ENCODE results near the gene ACTR2.
"Not testable (repeated sequence)": the region's sequence is repeated elsewhere in the genome, so short reads cannot be mapped to it uniquely, and the experiment has no call there.

ACTR2 gene

DNA sequence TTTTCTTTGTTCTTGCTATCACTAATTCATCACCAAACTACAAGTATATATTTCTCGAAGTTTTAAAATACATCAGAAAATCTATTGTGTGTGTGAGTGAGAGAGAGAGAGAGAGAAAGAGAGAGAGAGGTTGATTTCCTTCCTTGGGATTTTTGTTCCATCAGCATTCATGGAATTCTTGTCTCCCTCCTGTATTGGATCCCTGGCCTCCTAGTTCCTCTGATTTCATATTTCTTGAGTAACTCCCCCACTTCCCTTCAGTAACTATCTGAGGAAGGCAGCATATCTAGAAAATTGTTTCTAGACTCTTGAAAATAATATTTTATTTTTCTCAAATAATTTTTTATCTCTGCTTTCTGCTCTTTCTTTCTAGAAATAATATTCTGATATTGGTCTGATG lies 13.3 kb upstream of the ACTR2 start:
- H3K36me3 Mint-ChIP-seq = peaks cover 4% of the 10 kb centered on the region
- no peaks in the 10 kb centered on the region for H3K27me3 Mint-ChIP-seq
- no peaks in the 10 kb centered on the region for H3K9me3 Mint-ChIP-seq
- no peak for ATAC-seq
- H3K4me3 Mint-ChIP-seq = no peak overlapping the region
- no peak overlapping the region for H3K27ac Mint-ChIP-seq
- H3K4me1 Mint-ChIP-seq = no peaks in the 10 kb centered on the region

DNA sequence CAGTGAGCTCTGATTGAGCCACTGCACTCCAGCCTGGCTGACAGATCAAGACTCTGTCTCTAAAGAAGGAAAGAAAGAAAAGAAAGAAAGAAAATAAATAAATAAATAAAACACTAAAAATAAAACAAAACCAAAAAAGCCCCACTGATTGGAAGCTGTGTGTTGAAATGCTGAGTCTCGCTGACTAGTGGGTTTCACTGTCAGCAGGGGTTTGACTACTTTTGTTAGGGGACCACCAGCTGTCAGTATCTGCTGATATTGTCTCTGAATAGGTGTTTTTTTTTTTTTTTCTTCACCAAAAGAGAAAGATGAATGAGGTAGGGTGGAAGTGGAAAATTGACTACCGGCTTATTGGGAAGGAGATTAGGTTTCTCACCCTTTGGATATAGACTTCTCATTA lies 12.8 kb upstream of the ACTR2 start:
- Mint-ChIP-seq H3K27me3 (no peaks in the 10 kb centered on the region), H3K9me3 (no peaks in the 10 kb centered on the region), H3K4me3 (no peak overlapping the region), H3K4me1 (no peaks in the 10 kb centered on the region), H3K36me3 (peaks cover 7% of the 10 kb centered on the region), H3K27ac (no peak overlapping the region)
- ATAC-seq = no peak

DNA sequence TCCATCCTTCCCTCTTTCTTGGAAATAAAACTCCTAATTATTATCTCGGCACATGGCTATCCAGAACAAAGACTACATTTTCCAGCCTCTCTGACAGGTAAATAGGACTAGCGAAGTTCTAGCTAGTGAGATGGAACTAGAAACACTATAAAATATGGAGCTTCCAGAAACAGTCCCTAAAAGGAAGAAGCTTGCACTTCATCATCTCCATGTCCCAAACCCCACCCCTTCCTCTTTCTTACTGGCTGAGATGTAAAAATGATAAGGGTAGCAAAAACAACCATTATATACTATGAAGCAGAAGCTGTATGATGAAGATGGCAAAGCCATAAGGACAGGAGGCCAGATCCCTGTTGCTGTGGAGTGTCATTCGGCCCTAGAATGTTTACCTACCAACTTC lies 11.7 kb upstream of the ACTR2 start:
- Mint-ChIP-seq H3K36me3 (peaks cover 13% of the 10 kb centered on the region), H3K27ac (no peak overlapping the region), H3K4me1 (no peaks in the 10 kb centered on the region), H3K9me3 (no peaks in the 10 kb centered on the region), H3K27me3 (no peaks in the 10 kb centered on the region), H3K4me3 (no peak overlapping the region)
- no peak for ATAC-seq

DNA sequence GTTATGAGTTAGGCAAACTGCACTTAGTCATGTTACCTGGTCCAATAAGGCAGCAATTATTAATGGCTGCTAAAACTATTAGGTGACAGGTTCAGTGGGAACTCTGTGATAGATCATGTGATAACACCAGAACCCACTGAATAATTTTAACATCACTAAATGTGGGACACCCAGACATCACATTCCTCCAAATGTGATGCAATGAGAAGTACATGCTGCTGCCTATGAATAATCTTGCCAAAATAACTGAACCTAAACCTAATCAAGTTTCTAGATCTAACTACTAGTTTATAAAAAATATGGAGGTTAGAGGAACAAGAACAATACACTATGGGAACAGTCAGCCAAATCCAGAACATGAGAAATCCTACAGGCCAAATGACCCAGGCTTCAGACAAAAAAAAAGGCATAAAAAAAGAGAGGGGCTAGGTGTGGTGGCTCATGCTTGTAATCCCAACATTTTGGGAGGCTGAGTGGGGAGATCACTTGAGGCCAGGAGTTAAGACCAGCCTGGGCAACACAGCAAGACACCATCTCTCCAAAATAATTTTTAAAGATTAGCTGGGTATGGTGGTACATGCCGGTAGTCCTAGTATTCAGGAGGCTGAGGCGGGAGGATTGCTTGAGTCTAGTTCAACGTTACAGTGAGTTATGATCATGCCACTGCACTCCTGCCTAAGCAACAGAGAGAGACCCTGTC lies 7.0 kb upstream of the ACTR2 start:
- ATAC-seq = no peak
- Mint-ChIP-seq H3K4me3 (no peak overlapping the region), H3K36me3 (peaks cover 19% of the 10 kb centered on the region), H3K4me1 (no peaks in the 10 kb centered on the region), H3K27me3 (no peaks in the 10 kb centered on the region), H3K27ac (no peak overlapping the region), H3K9me3 (no peaks in the 10 kb centered on the region)

DNA sequence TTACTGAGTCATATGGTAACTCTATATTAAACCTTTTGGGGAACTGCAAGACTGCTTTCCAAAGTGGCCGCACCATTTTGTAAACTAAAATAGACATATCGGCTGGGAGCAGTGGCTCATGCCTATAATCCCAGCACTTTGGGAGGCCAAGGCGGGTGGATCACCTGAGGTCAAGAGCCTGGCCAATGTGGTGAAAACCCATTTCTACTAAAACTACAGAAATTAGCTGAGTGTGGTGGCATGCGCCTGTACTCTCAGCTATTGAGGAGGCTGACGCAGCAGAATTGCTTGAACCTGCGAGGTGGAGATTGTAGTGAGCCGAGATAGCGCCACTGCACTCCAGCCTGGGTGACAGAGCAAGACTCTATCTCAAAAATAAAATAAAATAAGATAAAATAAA lies 6.4 kb upstream of the ACTR2 start:
- not testable (repeated sequence) for H3K4me3 Mint-ChIP-seq, ATAC-seq, H3K9me3 Mint-ChIP-seq, H3K27me3 Mint-ChIP-seq, H3K4me1 Mint-ChIP-seq, H3K27ac Mint-ChIP-seq
- peaks cover 19% of the 10 kb centered on the region for H3K36me3 Mint-ChIP-seq

DNA sequence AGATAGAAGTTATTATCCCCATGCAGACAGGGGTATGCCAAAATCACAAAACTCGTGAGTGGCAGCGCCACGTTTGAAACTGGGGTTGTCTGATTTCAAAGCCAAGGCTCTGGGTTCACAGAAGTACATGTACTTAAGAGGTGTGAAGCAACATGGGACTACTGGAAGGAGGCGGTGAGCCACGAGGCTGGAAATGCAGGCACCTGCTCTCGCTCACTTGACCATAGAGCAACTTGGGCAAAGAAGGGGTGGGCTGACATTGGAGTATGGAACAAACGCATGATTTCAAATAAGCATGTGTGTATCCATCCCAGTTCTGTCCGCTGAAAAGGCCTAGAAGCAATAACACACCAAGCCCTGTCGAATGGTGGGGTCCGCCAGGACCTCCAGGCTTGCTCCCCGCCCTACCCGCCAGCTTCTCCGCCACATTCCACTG lies 593 bp upstream of the ACTR2 start:
- Mint-ChIP-seq H3K27ac (peak overlapping the region; percentile 98), H3K4me3 (peak overlapping the region; percentile 90), H3K36me3 (peaks cover 18% of the 10 kb centered on the region), H3K4me1 (peaks cover 23% of the 10 kb centered on the region), H3K27me3 (no peaks in the 10 kb centered on the region), H3K9me3 (no peaks in the 10 kb centered on the region)
- ATAC-seq = peak; percentile 11

DNA sequence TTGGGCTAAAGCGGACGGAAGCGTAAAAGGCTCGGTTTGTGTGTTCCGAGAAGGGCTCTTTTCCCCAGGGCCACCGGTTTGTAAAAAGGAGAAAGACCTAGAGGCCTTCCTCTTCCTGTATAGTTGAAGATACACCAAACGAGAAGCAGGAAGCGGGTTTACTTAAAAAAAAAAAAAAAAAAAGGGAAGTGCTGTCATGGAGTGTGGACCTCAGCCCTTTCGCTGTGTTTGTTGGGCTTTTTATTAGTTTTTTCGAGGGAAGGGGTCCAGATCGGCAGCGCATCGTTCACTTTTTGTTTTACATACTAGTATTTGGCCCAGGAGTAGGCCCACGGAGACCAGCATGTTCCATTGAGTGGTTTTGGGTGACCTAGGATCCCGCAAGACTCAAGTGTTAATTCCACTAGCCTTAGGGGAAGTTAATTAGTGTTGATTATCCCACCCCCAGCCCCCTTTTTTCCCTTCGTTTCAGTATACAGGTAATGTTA lies 676 bp downstream of the ACTR2 start:
- Mint-ChIP-seq H3K4me1 (peaks cover 32% of the 10 kb centered on the region), H3K36me3 (peaks cover 21% of the 10 kb centered on the region), H3K27me3 (no peaks in the 10 kb centered on the region), H3K4me3 (peak overlapping the region; percentile 90), H3K9me3 (no peaks in the 10 kb centered on the region), H3K27ac (peak overlapping the region; percentile 98)
- peak; percentile 80 for ATAC-seq

DNA sequence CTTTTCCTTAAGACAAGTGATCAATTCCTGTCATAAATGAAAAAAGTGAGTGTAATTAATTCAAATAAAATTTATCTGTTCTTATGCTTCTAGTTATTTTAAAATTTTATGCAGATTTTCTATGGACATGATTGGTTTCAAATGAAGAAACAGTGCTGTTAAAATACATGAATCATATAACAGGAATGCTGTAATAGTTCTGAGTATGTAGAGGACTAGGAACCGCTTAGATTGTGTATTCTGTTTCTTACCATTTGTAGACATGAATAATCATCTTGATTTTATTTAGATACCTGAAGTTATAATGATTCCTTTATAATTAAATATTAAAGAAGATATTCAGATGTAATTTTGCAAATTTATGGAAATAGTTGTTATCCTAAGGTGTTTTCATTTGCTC lies 3.5 kb downstream of the ACTR2 start:
- Mint-ChIP-seq H3K36me3 (peaks cover 31% of the 10 kb centered on the region), H3K27me3 (no peaks in the 10 kb centered on the region), H3K4me1 (peaks cover 48% of the 10 kb centered on the region), H3K4me3 (peak overlapping the region; percentile 39), H3K9me3 (no peaks in the 10 kb centered on the region), H3K27ac (no peak overlapping the region)
- no peak for ATAC-seq

DNA sequence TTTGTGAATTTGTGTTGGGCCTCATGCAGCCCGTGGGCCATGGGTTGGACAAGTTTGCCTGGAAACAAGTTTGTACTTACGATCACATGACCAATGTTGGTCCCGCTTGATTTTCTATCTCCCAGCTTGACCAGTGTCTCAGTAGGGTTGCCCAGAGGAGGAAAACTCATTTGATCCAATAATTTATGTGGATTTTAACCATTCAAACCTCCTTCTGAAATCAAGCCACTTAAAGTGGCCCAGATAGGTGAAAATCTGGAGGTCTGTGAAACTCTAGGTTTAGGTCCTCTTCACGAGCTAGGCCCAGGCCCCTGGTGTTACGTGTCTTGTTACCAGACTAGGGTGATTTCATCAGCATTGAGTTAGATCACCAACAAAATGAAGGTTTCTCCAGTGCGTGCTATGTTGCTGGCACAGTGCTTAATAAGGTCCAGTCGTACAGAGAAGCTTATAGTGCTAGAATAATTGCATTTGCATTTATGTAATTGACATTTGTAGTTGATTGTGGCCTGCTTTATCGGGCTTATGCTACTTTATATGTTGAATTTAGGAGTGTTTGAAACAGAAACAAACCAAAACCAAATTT lies 4.4 kb downstream of the ACTR2 start:
- Mint-ChIP-seq H3K27me3 (no peaks in the 10 kb centered on the region), H3K36me3 (peaks cover 31% of the 10 kb centered on the region), H3K4me3 (peak overlapping the region; percentile 29), H3K27ac (peak overlapping the region; percentile 75), H3K9me3 (no peaks in the 10 kb centered on the region), H3K4me1 (peaks cover 47% of the 10 kb centered on the region)
- no peak for ATAC-seq

DNA sequence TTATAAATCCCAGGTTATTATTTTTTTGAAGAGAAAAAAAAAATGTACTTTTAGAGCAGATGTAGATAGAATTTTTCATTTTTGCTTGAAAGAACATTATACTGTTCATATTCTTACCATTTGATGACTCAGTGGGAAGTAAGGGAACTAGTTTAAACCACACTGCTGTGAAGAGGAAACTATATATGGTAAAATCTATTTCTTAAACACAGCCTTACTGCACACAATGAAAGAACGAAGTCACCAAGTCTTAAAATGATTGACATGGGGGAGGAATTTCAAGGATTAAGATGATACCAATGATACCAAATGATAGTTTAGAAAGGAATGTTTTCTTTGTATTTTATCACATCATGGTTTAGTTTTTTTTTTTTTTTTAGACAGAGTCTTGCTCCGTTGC lies 5.0 kb downstream of the ACTR2 start:
- Mint-ChIP-seq H3K4me1 (peaks cover 50% of the 10 kb centered on the region), H3K4me3 (no peak overlapping the region), H3K27me3 (no peaks in the 10 kb centered on the region), H3K9me3 (no peaks in the 10 kb centered on the region), H3K27ac (peak overlapping the region; percentile 75), H3K36me3 (peaks cover 27% of the 10 kb centered on the region)
- ATAC-seq = no peak

DNA sequence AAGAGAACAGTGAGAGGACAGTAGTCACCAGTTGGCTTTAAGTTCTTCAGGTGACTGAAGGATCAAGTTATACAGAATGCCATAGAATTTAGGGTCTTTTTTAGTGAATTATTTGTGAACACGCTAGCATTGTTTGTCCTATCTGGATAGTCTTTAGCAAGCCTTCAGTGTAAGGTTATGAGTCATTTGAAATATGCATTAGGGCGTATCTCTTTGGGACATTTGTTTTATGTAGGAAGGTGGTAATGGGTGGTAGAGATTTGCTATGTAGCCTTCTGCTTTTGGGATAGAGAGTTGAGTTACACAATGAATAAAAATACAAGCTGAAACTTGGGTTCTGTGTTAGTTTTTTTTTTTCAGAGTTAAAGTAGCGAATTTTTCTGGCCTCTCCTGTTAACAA lies 13.0 kb downstream of the ACTR2 start:
- no peak overlapping the region for H3K4me3 Mint-ChIP-seq
- H3K9me3 Mint-ChIP-seq = no peaks in the 10 kb centered on the region
- ATAC-seq = no peak
- H3K27ac Mint-ChIP-seq = no peak overlapping the region
- H3K4me1 Mint-ChIP-seq = peaks cover 35% of the 10 kb centered on the region
- peaks cover 29% of the 10 kb centered on the region for H3K36me3 Mint-ChIP-seq
- H3K27me3 Mint-ChIP-seq = no peaks in the 10 kb centered on the region

DNA sequence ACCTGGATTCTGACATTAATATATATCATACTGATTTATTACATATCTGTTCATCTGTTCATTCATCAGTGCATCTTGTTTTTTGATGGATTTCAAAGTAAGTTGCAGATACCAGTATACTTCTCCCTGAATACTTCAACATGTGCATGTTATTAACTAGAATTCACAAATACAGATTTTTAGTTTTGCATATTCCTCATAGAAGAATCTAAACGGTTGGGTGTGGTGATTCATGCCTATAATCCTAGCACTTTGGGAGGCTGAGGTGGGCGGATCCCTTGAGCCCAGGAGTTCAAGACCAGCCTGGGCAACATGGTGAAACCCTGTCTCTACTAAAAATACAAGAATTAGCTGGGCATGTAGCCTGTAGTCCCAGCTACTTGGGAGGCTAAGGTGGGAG lies 16.8 kb downstream of the ACTR2 start:
- H3K36me3 Mint-ChIP-seq = peaks cover 43% of the 10 kb centered on the region
- H3K4me3 Mint-ChIP-seq, ATAC-seq, H3K9me3 Mint-ChIP-seq, H3K27ac Mint-ChIP-seq, H3K27me3 Mint-ChIP-seq: not testable (repeated sequence)
- H3K4me1 Mint-ChIP-seq = peaks cover 20% of the 10 kb centered on the region

DNA sequence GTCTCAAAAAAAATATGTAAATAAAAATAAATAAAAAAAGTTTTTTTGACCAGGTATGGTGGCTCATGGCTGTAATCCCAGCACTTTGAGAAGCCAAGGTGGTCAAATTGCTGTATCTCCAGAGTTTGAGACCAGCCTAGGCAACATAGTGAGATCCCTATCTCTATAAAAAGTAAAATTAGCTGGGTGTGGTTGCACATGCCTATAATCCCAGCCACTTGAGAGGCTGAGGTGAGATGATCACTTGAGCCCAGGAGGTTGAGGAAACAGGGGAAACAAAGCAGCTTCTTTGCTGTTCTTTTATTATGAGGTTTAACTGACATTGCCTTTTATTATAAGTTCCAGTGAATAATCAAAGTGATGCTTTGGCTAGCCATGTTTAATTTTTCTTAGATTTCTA lies 25.0 kb downstream of the ACTR2 start:
- Mint-ChIP-seq H3K9me3 (no peaks in the 10 kb centered on the region), H3K36me3 (peaks cover 31% of the 10 kb centered on the region), H3K27ac (no peak overlapping the region), H3K4me1 (peaks cover 5% of the 10 kb centered on the region), H3K27me3 (no peaks in the 10 kb centered on the region), H3K4me3 (no peak overlapping the region)
- ATAC-seq = no peak

DNA sequence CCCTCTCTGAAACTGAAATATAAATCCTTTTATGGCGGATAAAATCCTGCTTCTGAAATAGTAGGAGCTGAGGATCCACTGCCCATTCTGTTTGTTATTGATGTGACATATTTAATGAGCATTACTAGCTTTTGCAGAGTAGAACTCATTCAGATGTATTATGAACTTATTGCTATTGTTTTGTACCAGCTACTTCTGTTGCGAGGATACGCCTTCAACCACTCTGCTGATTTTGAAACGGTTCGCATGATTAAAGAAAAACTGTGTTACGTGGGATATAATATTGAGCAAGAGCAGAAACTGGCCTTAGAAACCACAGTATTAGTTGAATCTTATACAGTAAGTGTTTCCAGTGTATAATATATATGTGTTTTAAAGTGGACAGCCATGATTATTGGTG lies 27.7 kb downstream of the ACTR2 start:
- H3K4me1 Mint-ChIP-seq = peaks cover 5% of the 10 kb centered on the region
- H3K27ac Mint-ChIP-seq = no peak overlapping the region
- ATAC-seq = no peak
- no peaks in the 10 kb centered on the region for H3K27me3 Mint-ChIP-seq
- H3K4me3 Mint-ChIP-seq = no peak overlapping the region
- H3K36me3 Mint-ChIP-seq = peaks cover 34% of the 10 kb centered on the region
- no peaks in the 10 kb centered on the region for H3K9me3 Mint-ChIP-seq

DNA sequence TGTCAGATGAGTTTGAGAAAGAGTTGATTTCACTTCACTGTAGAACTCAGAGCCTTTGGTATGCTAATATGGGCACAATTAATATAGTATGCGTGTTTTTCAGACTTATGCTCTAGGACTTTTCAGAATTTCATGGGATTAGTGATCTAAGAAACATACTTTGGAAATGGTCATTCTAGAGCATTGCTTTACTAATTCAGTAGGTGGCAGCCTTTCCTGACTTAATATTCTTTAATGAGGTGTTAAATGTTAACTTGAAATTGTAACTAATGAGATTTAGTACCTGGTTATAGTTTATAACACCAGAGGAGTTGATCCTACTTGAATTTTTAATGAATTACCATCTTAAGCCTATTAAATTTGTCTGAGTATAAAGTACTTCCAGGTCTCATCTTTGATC lies 28.4 kb downstream of the ACTR2 start:
- Mint-ChIP-seq H3K27me3 (no peaks in the 10 kb centered on the region), H3K4me3 (no peak overlapping the region), H3K36me3 (peaks cover 34% of the 10 kb centered on the region), H3K27ac (no peak overlapping the region), H3K4me1 (peaks cover 5% of the 10 kb centered on the region), H3K9me3 (no peaks in the 10 kb centered on the region)
- no peak for ATAC-seq

DNA sequence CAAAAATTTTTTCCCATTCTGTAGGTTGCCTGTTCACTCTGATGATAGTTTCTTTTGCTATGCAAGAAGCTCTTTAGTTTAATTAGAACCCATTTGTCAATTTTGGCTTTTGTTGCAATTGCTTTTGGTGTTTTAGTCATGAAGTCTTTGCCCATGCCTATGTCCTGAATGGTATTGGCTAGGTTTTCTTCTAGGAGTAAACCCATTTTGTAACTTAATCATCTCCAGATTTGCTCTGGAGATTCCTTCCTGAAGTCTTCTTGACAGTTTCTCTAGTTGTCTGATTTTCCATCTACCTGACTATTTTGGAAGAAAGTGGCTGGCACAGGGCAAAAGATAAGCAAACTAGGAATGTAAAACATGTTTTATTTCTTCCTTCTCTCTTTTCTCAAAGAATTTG lies 30.2 kb downstream of the ACTR2 start:
- not testable (repeated sequence) for H3K4me3 Mint-ChIP-seq, H3K27ac Mint-ChIP-seq
- H3K36me3 Mint-ChIP-seq = peaks cover 34% of the 10 kb centered on the region

More for the DNA sequence above, 30.2 kb downstream of the ACTR2 start:
- ATAC-seq, H3K27me3 Mint-ChIP-seq, H3K9me3 Mint-ChIP-seq, H3K4me1 Mint-ChIP-seq: not testable (repeated sequence)

Measured in stimulated activated memory B cell treated with anti-CD40 and anti-IgM and Interleukin-4, amounts not matched to agents 10 μg/mL and 1 μg/mL and 100 μg/mL, for 72 hours (primary cell).